ENCODE measurements around the gene OR4C45.
A peak's percentile ranks its signal among the peaks of the same experiment; 100 is the strongest.
"Not testable (repeated sequence)": the region's sequence is repeated elsewhere in the genome, so short reads cannot be mapped to it uniquely, and the experiment has no call there.

The OR4C45 gene

DNA sequence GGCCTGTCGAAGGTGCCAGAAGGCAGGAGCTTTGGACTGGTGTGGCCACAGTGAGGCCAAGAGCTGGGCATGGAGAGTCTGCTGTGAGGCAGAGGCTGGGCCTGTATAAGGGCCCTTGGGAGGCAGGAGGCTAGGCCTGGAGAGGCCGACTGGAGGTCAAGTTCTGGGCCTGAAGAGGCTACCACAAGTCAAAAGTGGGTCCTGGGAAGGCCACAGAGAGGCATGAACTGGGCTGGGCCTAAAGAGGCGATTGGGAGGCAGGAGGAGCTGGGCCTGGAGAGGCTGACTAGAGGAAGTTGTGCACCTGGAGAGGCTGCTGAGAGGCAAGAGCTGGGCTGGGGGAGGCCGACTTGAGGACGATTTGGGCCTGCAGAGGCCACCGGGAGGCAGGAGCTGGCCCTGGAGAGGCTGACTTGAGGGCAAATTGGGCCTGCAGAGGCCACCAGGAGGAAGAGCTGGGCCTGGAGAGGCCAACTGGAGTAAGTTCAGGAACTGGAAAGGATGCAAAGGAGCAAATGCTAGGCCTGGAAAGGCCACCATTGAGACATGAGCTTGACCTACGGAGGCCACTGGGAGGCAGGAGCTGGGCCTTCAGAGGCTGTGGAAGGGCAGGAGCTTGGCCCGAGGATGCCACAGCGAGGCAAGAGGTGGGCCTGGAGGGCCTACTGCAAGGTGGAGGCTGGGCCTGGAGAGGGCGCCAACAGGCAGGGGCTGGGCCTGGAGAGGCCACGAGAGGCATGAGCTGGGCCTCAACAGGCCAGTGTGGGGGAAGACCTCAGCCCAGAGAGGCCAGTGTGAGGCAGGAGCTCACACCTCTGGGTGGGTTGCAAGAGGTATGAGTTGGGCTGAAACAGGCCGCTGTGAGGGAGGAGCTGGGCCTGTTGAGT, 39.8 kb downstream of the OR4C45 start:
- peaks cover 0 to 44% (median 3%) of the 10 kb centered on the region in 11 experiments; a peak in 10 of 22 replicates for H3K9me3 ChIP-seq (replicated peaks in 1 of 11)
- H3K27ac ChIP-seq: no peak overlapping the region
- peaks cover 0 to 13% (median 0%) of the 10 kb centered on the region in 10 experiments; a peak in 7 of 20 replicates for H3K4me1 ChIP-seq
- H3K9ac ChIP-seq: no peak overlapping the region
- H3K36me3 ChIP-seq: no peaks in the 10 kb centered on the region
- no peak overlapping the region for H3K4me3 ChIP-seq
- no peak overlapping the region for H3K4me2 ChIP-seq
- no peaks in the 10 kb centered on the region for H3K27me3 ChIP-seq
- TF ChIP-seq Cebpa-rat (IDR thresholded peaks at IDR 0.05): no peak
- H4K20me1 ChIP-seq: no peaks in the 10 kb centered on the region

GRCh38 chr11:50073113-50074105, 40.7 kb downstream of the OR4C45 start:
- TF ChIP-seq Cebpa-rat (IDR thresholded peaks at IDR 0.05): no peak
- no peak overlapping the region for H3K9ac ChIP-seq
- H3K27ac ChIP-seq: no peak overlapping the region
- no peaks in the 10 kb centered on the region for H3K36me3 ChIP-seq
- no peak overlapping the region for H3K4me2 ChIP-seq
- H3K9me3 ChIP-seq (replicated peaks in 1 of 11): peaks cover 0 to 49% (median 3%) of the 10 kb centered on the region in 11 experiments; a peak in 10 of 22 replicates
- no peaks in the 10 kb centered on the region for H3K27me3 ChIP-seq
- H3K4me3 ChIP-seq: no peak overlapping the region
- H3K4me1 ChIP-seq: peaks cover 0 to 13% (median 0%) of the 10 kb centered on the region in 10 experiments; a peak in 7 of 20 replicates
- H4K20me1 ChIP-seq: no peaks in the 10 kb centered on the region

- H3K4me1 ChIP-seq: peaks cover 0 to 17% (median 0%) of the 10 kb centered on the region in 10 experiments; a peak in 7 of 20 replicates
- no peak overlapping the region for H3K4me3 ChIP-seq
- H3K9ac ChIP-seq: no peak overlapping the region
- TF ChIP-seq Cebpa-rat (IDR thresholded peaks at IDR 0.05): no peak
- H3K36me3 ChIP-seq: no peaks in the 10 kb centered on the region
- H3K4me2 ChIP-seq: no peak overlapping the region
- H3K27me3 ChIP-seq: no peaks in the 10 kb centered on the region
- H3K27ac ChIP-seq: no peak overlapping the region
- no peaks in the 10 kb centered on the region for H4K20me1 ChIP-seq
- peaks cover 0 to 49% (median 3%) of the 10 kb centered on the region in 11 experiments; a peak in 10 of 22 replicates for H3K9me3 ChIP-seq (replicated peaks in 1 of 11)
These were observed 41.5 kb downstream of the OR4C45 start for GRCh38 chr11:50074161-50074560.

GRCh38 chr11:50075856-50076255, 43.2 kb downstream of the OR4C45 start:
- peak in 3 of 11 experiments; percentile 29 to 48 (median 44); a peak in 3 of 22 replicates for TF ChIP-seq Cebpa-rat (IDR thresholded peaks at IDR 0.05)
- H3K27ac ChIP-seq: peak overlapping the region in 6 of 11 experiments; percentile 8 to 69 (median 48); a peak in 9 of 22 replicates
- H3K4me3 ChIP-seq: no peak overlapping the region
- no peaks in the 10 kb centered on the region for H3K36me3 ChIP-seq
- H3K4me1 ChIP-seq: peaks cover 0 to 17% (median 0%) of the 10 kb centered on the region in 10 experiments; a peak in 7 of 20 replicates
- no peaks in the 10 kb centered on the region for H3K27me3 ChIP-seq
- H3K9me3 ChIP-seq (replicated peaks in 1 of 11): peaks cover 0 to 49% (median 7%) of the 10 kb centered on the region in 11 experiments; a peak in 11 of 22 replicates
- peak overlapping the region in 1 of 11 experiments; percentile 2; a peak in 1 of 22 replicates for H3K9ac ChIP-seq
- no peaks in the 10 kb centered on the region for H4K20me1 ChIP-seq
- H3K4me2 ChIP-seq: peak overlapping the region in 3 of 11 experiments; percentile 4 to 18 (median 4); a peak in 4 of 22 replicates

DNA sequence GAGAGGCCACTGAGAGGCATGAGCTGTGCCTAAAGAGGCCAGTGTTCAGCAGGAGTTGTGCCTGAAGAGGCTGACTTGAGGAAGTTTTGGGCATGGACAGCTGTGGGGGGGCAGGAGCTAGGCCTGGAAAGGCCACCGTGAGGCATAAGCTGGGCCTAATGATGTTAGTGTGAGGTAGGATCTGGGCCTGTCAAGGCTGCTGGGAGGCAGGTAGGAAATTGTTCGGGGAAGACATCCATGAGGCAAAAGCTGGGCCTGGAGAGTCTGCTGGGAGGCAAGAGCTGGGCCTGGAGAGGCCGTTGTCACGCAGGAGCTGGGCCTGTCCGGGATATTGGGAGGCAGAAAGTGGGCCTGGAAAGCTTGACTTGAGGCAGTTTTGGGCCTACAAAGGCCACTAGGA, 44.9 kb downstream of the OR4C45 start:
- no peaks in the 10 kb centered on the region for H4K20me1 ChIP-seq
- H3K36me3 ChIP-seq: no peaks in the 10 kb centered on the region
- H3K4me3 ChIP-seq: no peak overlapping the region
- no peak for TF ChIP-seq Cebpa-rat (IDR thresholded peaks at IDR 0.05)
- peaks cover 0 to 22% (median 0%) of the 10 kb centered on the region in 10 experiments; a peak in 7 of 20 replicates for H3K4me1 ChIP-seq
- H3K9me3 ChIP-seq (replicated peaks in 1 of 11): peaks cover 0 to 48% (median 7%) of the 10 kb centered on the region in 11 experiments; a peak in 11 of 22 replicates
- no peak overlapping the region for H3K4me2 ChIP-seq
- no peaks in the 10 kb centered on the region for H3K27me3 ChIP-seq
- no peak overlapping the region for H3K9ac ChIP-seq
- H3K27ac ChIP-seq: peak overlapping the region in 2 of 11 experiments; percentile 29 to 69; a peak in 2 of 22 replicates

DNA sequence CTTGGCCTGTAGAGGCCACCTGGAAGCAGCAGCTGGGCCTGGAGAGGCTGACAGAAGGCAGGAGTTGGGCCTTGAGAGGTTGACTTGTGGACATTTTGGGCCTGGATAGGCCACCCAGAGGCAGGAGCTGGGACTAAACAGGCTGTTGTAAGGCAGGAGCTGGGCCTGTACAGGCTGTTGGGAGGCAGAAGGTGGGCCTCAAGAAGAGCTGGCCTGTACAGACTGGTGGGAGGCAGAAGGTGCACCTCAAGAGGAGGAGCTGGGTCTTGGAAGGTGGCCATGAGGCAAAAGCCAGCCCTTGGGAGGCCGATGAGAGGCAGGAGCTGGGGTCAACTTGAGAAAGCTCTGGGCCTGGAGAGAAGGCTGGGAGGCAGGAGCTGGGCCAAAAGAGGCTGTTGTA, 45.3 kb downstream of the OR4C45 start:
- Histone ChIP-seq H3K27me3 (no peaks in the 10 kb centered on the region), H3K4me3 (no peak overlapping the region), H3K4me1 (peaks cover 0 to 22% (median 0%) of the 10 kb centered on the region in 10 experiments; a peak in 7 of 20 replicates), H3K9me3 (replicated peaks in 1 of 11) (peaks cover 0 to 43% (median 7%) of the 10 kb centered on the region in 11 experiments; a peak in 10 of 22 replicates), H3K9ac (no peak overlapping the region), H3K4me2 (no peak overlapping the region), H3K36me3 (no peaks in the 10 kb centered on the region), H4K20me1 (no peaks in the 10 kb centered on the region), H3K27ac (peak overlapping the region in 2 of 11 experiments; percentile 29 to 35; a peak in 2 of 22 replicates)
- no peak for TF ChIP-seq Cebpa-rat (IDR thresholded peaks at IDR 0.05)

DNA sequence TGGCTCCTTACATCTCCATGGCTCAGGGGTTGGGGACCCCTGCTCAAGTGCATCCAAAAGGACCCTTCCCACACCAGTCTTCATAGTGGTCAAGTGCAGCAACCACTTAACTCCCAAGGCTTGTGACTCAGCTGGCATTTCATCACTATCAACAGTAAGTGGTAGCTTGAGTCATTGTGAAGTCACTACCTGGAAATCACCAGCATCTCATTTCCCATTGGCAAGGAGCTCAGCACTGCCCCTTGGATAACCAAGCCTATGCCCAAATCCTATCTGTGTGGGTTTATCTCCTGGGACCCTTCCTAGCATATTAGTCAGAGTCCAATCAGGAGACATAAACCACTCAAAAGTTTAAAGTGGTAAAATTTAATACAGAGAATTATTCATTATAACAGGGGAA, 46.3 kb downstream of the OR4C45 start:
- Histone ChIP-seq H3K9me3 (replicated peaks in 1 of 11) (peaks cover 0 to 34% (median 7%) of the 10 kb centered on the region in 11 experiments; a peak in 9 of 22 replicates), H3K4me1 (peaks cover 0 to 22% (median 0%) of the 10 kb centered on the region in 10 experiments; a peak in 7 of 20 replicates), H3K4me2 (0 out of 22 replicates have a peak overlapping the region, but pooled peaks of 1 of the 11 experiments have one; percentile 3)
- H3K36me3 ChIP-seq, H3K27ac ChIP-seq, H3K27me3 ChIP-seq, H3K9ac ChIP-seq, H3K4me3 ChIP-seq, H4K20me1 ChIP-seq: not testable (repeated sequence)

GRCh38 chr11:50080256-50080655, 47.6 kb downstream of the OR4C45 start:
- Histone ChIP-seq H3K4me3 (no peak overlapping the region), H3K4me2 (no peak overlapping the region), H3K27ac (no peak overlapping the region), H3K9ac (no peak overlapping the region), H3K27me3 (no peaks in the 10 kb centered on the region), H3K4me1 (peaks cover 0 to 22% (median 0%) of the 10 kb centered on the region in 10 experiments; a peak in 7 of 20 replicates), H3K36me3 (no peaks in the 10 kb centered on the region), H3K9me3 (replicated peaks in 1 of 11) (peaks cover 0 to 25% (median 3%) of the 10 kb centered on the region in 11 experiments; a peak in 8 of 22 replicates), H4K20me1 (no peaks in the 10 kb centered on the region)
- no peak for TF ChIP-seq Cebpa-rat (IDR thresholded peaks at IDR 0.05)
